ENCODE data around the gene TMEM190. TPM values are rescaled to one million over a fixed set of nuclear protein-coding genes. Genes with fewer than 3 reads are reported as not detected.
A peak's percentile ranks its signal among the peaks of the same experiment; 100 is the strongest.
"Not testable (repeated sequence)": the region's sequence is repeated elsewhere in the genome, so short reads cannot be mapped to it uniquely, and the experiment has no call there.

TMEM190 gene
- total RNA-seq, 1 experiment from 2014 or later = not detected

DNA sequence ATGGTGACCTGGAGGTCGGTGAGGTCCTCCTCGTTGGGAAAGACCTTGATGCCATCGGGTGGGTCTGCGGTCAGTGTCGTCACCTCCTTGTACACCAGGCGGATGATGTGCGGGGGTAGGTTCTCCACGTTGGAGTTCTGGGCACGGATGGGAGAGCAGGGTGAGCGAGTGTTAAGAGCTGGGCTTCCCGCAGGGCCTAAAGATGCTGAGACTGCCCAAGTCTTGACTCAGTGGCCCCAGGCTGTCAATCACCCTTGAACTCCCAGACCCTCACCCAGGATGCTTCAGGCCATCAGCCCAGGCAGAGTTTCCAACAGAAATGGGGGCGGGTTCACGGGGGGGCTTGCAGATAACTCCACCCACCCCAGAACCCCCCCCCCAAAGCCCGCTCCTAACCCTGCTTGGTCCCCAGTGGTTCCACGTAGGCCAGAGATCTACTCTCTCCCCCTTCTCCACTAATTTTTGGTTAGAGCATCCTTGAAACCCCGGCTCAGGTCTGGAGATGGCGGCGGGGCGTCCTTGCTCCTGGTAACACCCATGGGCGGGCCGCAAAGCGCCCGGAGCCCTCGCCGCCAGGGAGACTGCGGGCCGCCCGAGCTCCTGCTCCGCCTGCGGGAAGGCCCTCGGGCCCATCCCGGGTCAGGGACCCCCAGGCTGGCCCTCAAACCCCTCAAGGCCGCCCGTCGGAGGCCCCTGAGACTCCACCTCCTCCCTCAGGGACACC lies 30.4 kb downstream of the TMEM190 start:
- intact Hi-C loops (cut with micrococcal nuclease; ENCODE audit: unreplicated experiment) = loop anchor here (5.0 kb wide), 1 partner anchor 195 kb away; the partner anchor contains the start of gene ZNF524
- Histone ChIP-seq H3K9me3 (ENCODE audit: low read depth, low read length, poor library complexity, severe bottlenecking) (no peaks in the 10 kb centered on the region), H3K27me3 (replicated peaks; ENCODE audit: insufficient read depth, low read depth, low read length, poor library complexity) (no peaks in the 10 kb centered on the region), H3K27ac (ENCODE audit: low read depth, low read length, poor library complexity, severe bottlenecking) (peak overlapping the region; percentile 100), H3K36me3 (ENCODE audit: insufficient read depth, low read length, poor library complexity, severe bottlenecking) (peaks cover 47% of the 10 kb centered on the region), H3K4me3 (ENCODE audit: low read depth, low read length, poor library complexity, severe bottlenecking) (peak overlapping the region; percentile 98), H3K4me1 (ENCODE audit: insufficient read depth, low read length, poor library complexity, severe bottlenecking) (peaks cover 25% of the 10 kb centered on the region)
- ChIA-PET CTCF (interaction anchor here (0.6 to 0.7 kb wide), 2 partner anchors 11 to 224 kb away, joined by 3 read pairs; no protein-coding TSS in a partner anchor), POLR2A (ENCODE audit: low non-redundant PET) (interaction anchor here (0.6 to 0.9 kb wide), 3 partner anchors 18 to 223 kb away, joined by 3 to 12 read pairs (median 8); no protein-coding TSS in a partner anchor)
- TF ChIP-seq EZH2 (IDR thresholded peaks at IDR 0.05; ENCODE audit: borderline replicate concordance, low read depth, low read length, poor library complexity, severe bottlenecking) = no peak
- TF ChIP-seq, protein P1, sequence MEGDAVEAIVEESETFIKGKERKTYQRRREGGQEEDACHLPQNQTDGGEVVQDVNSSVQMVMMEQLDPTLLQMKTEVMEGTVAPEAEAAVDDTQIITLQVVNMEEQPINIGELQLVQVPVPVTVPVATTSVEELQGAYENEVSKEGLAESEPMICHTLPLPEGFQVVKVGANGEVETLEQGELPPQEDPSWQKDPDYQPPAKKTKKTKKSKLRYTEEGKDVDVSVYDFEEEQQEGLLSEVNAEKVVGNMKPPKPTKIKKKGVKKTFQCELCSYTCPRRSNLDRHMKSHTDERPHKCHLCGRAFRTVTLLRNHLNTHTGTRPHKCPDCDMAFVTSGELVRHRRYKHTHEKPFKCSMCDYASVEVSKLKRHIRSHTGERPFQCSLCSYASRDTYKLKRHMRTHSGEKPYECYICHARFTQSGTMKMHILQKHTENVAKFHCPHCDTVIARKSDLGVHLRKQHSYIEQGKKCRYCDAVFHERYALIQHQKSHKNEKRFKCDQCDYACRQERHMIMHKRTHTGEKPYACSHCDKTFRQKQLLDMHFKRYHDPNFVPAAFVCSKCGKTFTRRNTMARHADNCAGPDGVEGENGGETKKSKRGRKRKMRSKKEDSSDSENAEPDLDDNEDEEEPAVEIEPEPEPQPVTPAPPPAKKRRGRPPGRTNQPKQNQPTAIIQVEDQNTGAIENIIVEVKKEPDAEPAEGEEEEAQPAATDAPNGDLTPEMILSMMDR (conservative IDR thresholded peaks at IDR 0.05; ENCODE audit: low read depth, low read length) = no peak
- DNase-seq (ENCODE audit: low spot score) = no peak
- no TSS peak for BruUV-seq (replicated peaks)

DNA sequence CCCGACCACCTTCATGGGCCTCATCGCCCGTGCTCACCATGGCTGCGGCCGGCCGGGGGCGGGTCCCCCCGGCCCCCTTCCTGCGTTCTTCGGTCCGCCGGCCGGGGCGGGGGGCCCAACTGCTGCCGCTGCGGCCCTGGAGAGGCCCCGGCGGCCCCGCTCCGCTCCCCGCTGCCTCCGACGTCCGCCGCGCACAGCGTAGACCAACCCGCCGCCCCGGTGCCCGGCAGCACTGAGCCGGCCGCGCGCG lies 30.8 kb downstream of the TMEM190 start, which contains the start of gene UBE2S:
Gene UBE2S, minus strand, starts transcription at position 239 of the 250 bp plus-strand sequence. Its CDS starts 199 bp downstream, at position 40.
- intact Hi-C loops (cut with micrococcal nuclease; ENCODE audit: unreplicated experiment) = loop anchor here (5.0 kb wide), 1 partner anchor 195 kb away; the partner anchor contains the start of gene ZNF524
- not testable (repeated sequence) for H3K9me3 ChIP-seq (ENCODE audit: low read depth, low read length, poor library complexity, severe bottlenecking); DNase-seq (ENCODE audit: low spot score); BruUV-seq (replicated peaks); H3K27me3 ChIP-seq (replicated peaks; ENCODE audit: insufficient read depth, low read depth, low read length, poor library complexity)
- peaks cover 25% of the 10 kb centered on the region for H3K4me1 ChIP-seq (ENCODE audit: insufficient read depth, low read length, poor library complexity, severe bottlenecking)
- peak within 1 kb of the TSS; percentile 100 for H3K27ac ChIP-seq (ENCODE audit: low read depth, low read length, poor library complexity, severe bottlenecking)
- POLR2A ChIA-PET (ENCODE audit: low non-redundant PET) = interaction anchor here (0.6 to 0.9 kb wide), 4 partner anchors 17 to 149 kb away, joined by 3 to 12 read pairs (median 6); partner anchors contain the start of gene PPP6R1
- CTCF ChIA-PET = interaction anchor here (0.6 to 0.7 kb wide), 2 partner anchors 10 to 223 kb away, joined by 3 read pairs; no protein-coding TSS in a partner anchor
- H3K4me3 ChIP-seq (ENCODE audit: low read depth, low read length, poor library complexity, severe bottlenecking) = peak within 1 kb of the TSS; percentile 98
- H3K36me3 ChIP-seq (ENCODE audit: insufficient read depth, low read length, poor library complexity, severe bottlenecking) = peaks cover 42% of the 10 kb centered on the region

DNA sequence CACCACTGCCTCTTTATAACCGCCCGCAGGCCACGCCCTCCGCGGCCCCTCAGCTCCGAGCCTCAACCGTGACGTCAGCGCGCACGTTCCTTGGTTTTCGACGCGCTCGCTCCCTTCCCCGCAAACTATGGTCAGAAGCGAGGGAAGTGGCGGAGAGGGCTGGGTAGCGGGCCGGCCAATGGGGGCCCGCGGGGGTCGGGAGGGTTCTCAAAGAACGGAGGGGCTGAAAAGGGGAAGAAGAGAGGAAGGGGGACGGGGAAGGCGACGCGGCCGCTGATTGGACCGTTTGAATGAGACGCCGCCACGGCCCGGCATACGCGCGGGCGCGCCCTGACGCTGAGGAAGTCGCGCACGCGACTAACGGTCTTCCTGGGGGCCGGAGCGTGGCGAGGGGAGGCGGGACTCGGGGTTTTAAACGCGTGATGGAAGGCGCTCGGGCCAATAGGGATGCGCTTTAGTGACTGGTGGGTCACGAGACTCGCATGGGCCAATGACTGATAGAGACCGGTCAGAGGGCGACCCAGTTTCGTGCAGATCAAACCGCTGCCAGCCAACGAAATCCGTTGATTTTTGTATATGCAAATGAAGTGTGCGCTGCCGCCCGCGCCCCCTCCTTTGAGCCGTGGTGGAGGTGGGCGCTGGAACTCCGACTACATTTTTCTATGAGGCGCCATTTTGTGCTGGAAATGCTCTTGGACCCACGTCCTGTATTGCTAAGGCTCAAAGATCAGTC lies 31.3 kb downstream of the TMEM190 start:
- POLR2A ChIA-PET (ENCODE audit: low non-redundant PET) = interaction anchor here (0.6 to 0.9 kb wide), 5 partner anchors 17 to 149 kb away, joined by 3 to 24 read pairs (median 8); partner anchors contain the start of gene PPP6R1
- DNase-seq (ENCODE audit: low spot score) = peak; percentile 100
- intact Hi-C loops (cut with micrococcal nuclease; ENCODE audit: unreplicated experiment) = loop anchor here (5.0 kb wide), 1 partner anchor 194 kb away; the partner anchor contains the start of gene ZNF524
- H3K27ac ChIP-seq (ENCODE audit: low read depth, low read length, poor library complexity, severe bottlenecking) = peak overlapping the region; percentile 100
- H3K36me3 ChIP-seq (ENCODE audit: insufficient read depth, low read length, poor library complexity, severe bottlenecking) = peaks cover 37% of the 10 kb centered on the region
- CTCF ChIA-PET = interaction anchor here (0.5 to 0.7 kb wide), 4 partner anchors 10 to 318 kb away, joined by 3 read pairs; no protein-coding TSS in a partner anchor
- BruUV-seq (replicated peaks) = no TSS peak
- no peaks in the 10 kb centered on the region for H3K27me3 ChIP-seq (replicated peaks; ENCODE audit: insufficient read depth, low read depth, low read length, poor library complexity)
- peak overlapping the region; percentile 98 for H3K4me3 ChIP-seq (ENCODE audit: low read depth, low read length, poor library complexity, severe bottlenecking)
- no peak for TF ChIP-seq EZH2 (IDR thresholded peaks at IDR 0.05; ENCODE audit: borderline replicate concordance, low read depth, low read length, poor library complexity, severe bottlenecking)
- H3K4me1 ChIP-seq (ENCODE audit: insufficient read depth, low read length, poor library complexity, severe bottlenecking) = peaks cover 23% of the 10 kb centered on the region
- no peaks in the 10 kb centered on the region for H3K9me3 ChIP-seq (ENCODE audit: low read depth, low read length, poor library complexity, severe bottlenecking)

DNA sequence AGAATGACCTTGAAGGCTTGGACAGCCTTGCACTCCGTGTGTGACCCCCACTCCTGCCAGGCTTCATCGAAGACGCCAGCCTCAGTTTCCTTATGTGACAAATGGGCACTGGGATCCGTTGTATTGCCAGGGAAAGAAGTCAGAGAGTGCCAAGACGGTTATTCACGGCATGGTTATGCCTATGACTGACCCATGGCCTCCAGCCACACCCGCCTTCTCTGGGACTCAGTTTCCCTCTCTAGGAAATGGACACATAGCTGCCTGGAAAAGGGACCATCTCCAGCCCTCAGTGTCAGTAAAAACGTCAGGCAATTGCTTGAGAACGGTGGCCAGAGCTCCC lies 31.9 kb downstream of the TMEM190 start:
- intact Hi-C loops (cut with micrococcal nuclease; ENCODE audit: unreplicated experiment) = loop anchor here (5.0 kb wide), 1 partner anchor 194 kb away; the partner anchor contains the start of gene ZNF524
- Histone ChIP-seq H3K4me1 (ENCODE audit: insufficient read depth, low read length, poor library complexity, severe bottlenecking) (peaks cover 21% of the 10 kb centered on the region), H3K36me3 (ENCODE audit: insufficient read depth, low read length, poor library complexity, severe bottlenecking) (peaks cover 32% of the 10 kb centered on the region), H3K27ac (ENCODE audit: low read depth, low read length, poor library complexity, severe bottlenecking) (peak overlapping the region; percentile 100), H3K4me3 (ENCODE audit: low read depth, low read length, poor library complexity, severe bottlenecking) (no peak overlapping the region), H3K9me3 (ENCODE audit: low read depth, low read length, poor library complexity, severe bottlenecking) (no peaks in the 10 kb centered on the region), H3K27me3 (replicated peaks; ENCODE audit: insufficient read depth, low read depth, low read length, poor library complexity) (no peaks in the 10 kb centered on the region)
- no peak for TF ChIP-seq EZH2 (IDR thresholded peaks at IDR 0.05; ENCODE audit: borderline replicate concordance, low read depth, low read length, poor library complexity, severe bottlenecking)
- TF ChIP-seq, protein P1 (conservative IDR thresholded peaks at IDR 0.05; ENCODE audit: low read depth, low read length) = no peak
- ChIA-PET POLR2A (ENCODE audit: low non-redundant PET) (interaction anchor here (0.6 kb wide), 1 partner anchor 39 kb away, joined by 24 read pairs; no protein-coding TSS in a partner anchor), CTCF (no interaction called here)
- DNase-seq (ENCODE audit: low spot score) = no peak
- TSS peak; percentile 86 for BruUV-seq (replicated peaks)

DNA sequence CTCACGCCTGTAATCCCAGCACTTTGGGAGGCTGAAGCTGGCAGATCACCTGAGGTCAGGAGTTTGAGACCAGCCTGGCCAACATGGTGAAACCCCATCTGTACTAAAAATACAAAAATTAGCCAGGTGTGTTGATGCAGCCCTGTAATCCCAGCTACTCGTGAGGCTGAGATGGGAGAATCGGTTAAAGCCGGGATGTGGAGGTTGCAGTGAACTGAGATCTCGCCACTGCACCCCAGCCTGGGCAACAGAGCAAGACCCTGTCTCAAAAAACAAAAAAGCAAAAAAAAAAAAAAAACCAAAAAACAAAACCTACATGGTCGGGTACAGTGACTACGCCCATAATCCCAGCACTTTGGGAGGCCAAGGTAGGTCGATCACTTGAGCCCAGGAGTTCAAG lies 32.6 kb downstream of the TMEM190 start:
- H3K4me3 ChIP-seq (ENCODE audit: low read depth, low read length, poor library complexity, severe bottlenecking); H3K9me3 ChIP-seq (ENCODE audit: low read depth, low read length, poor library complexity, severe bottlenecking); POLR2A ChIA-PET (ENCODE audit: low non-redundant PET); BruUV-seq (replicated peaks); CTCF ChIA-PET; H3K27me3 ChIP-seq (replicated peaks; ENCODE audit: insufficient read depth, low read depth, low read length, poor library complexity); DNase-seq (ENCODE audit: low spot score): not testable (repeated sequence)
- peak overlapping the region; percentile 100 for H3K27ac ChIP-seq (ENCODE audit: low read depth, low read length, poor library complexity, severe bottlenecking)
- intact Hi-C loops (cut with micrococcal nuclease; ENCODE audit: unreplicated experiment) = loop anchor here (5.0 kb wide), 1 partner anchor 193 kb away; the partner anchor contains the start of gene ZNF524
- H3K36me3 ChIP-seq (ENCODE audit: insufficient read depth, low read length, poor library complexity, severe bottlenecking) = peaks cover 26% of the 10 kb centered on the region
- peaks cover 18% of the 10 kb centered on the region for H3K4me1 ChIP-seq (ENCODE audit: insufficient read depth, low read length, poor library complexity, severe bottlenecking)

All from A673 (cell line).